ENCODE measurements around the gene USP36.
"Not testable (repeated sequence)": the region's sequence is repeated elsewhere in the genome, so short reads cannot be mapped to it uniquely, and the experiment has no call there.

Gene USP36

DNA sequence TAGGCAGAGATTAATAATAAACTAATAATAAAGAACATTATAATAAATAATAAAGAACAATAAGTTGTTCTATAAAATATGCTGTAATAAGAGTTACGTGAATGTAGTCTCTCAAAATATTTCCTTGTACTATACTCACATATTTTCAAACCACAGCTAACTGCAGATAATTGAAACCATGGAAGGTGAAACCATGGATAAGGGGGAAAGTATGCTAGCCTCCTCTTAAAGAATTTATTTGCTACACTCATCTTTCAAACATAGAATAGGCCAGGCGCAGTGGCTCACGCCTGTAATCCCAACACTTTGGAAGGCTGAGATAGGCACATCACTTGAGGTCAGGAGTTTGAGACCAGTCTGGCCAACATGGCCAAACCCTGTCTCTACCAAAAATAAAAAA lies 77.1 kb downstream of the USP36 start:
- no peak for DNase-seq

GRCh38 chr17:78761789-78762406 lies 78.7 kb downstream of the USP36 start:
- DNase-seq, result peak; percentile 25 to 53

DNA sequence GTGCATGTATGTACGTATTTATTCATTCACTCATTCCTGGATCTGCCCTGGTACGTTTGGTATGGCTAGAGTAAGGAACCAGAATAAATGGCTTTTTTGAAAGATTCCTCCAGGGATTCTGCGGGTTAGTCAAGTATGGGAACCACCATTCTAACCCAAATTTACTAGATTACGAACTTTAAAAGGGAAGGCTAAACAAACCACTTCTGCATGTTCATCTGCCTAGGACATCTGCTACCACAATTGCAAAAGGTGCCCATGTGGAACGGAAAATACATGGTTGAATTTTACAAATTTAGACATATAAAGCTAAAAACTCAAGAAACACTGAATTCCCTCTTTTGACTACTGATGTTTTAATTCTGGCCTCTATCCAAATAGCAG lies 80.7 kb downstream of the USP36 start:
- DNase-seq, result peak; percentile 32 to 69

DNA sequence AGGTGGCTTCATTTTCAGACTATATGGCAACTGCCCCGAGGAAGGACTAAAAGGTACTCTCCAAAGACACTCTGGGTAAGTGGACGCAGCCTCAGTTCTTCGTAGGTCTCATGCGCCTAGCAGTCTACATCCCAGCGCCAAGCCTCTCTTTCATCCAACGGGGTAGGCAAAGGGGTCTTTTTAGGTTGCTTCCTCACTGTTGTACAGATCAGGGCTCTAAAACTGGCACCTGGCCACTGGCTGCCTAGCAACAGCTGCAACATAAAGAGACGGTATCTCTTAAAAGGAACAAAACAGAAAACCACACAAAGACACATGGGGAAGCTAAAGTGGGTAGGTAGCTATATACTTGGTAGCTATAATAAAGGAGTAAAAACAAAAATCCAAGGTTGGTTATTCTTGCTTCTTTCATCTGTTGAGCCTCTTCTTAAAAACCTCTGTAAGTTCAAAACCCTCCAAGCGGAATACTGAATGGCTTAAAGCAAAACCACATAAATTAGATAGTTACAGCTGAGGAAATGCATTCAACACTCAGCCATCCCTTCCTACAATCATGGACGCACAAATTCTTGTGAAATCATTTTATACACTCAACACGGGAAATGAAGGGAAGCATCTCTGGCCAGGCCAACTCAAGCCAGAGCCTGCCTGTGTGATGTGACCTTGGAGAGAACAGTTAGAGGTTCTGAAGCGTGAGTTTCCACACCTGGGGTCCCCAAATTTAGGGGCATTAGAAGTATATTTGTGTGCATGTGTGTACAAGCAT lies 81.2 kb downstream of the USP36 start:
- DNase-seq, result peak; percentile 34 to 44

- DNase-seq, result no peak
These were observed 87.0 kb downstream of the USP36 start for GRCh38 chr17:78753316-78754250.

DNA sequence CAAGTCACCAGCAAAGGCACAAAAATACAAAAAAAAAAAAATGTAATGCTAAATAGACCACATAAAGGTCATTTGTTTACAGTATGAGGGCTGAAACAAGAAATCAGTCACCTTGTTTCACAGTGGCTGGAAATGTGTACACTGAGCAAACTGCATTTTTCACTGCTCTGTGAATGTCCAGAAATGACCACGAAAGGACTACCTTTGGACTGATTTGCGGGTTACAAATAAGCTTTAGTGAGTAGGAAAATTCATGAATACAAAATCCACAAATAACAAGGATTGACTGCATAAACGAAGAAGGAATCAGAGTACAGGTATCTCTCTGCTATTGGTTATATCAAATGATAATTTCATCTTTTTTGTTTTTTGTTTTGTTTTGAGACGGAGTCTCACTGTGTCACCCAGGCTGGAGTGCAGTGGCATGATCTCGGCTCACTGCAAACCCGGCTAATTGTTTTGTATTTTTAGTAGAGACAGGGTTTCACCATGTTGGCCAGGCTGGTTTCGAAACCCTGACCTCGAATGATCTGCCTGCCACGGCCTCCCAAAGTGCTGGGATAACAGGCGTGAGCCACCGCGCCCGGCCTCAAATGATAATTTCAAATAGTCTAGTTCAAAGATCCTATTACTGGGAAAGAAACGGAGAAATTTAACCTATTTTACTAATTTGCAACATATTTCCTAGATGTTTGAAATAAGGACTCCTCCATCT lies 89.0 kb downstream of the USP36 start:
- peak in 1 of 2 donors; percentile 26 for DNase-seq

GRCh38 chr17:78751000-78751399 lies 89.6 kb downstream of the USP36 start:
- DNase-seq, result not testable (repeated sequence)

DNA sequence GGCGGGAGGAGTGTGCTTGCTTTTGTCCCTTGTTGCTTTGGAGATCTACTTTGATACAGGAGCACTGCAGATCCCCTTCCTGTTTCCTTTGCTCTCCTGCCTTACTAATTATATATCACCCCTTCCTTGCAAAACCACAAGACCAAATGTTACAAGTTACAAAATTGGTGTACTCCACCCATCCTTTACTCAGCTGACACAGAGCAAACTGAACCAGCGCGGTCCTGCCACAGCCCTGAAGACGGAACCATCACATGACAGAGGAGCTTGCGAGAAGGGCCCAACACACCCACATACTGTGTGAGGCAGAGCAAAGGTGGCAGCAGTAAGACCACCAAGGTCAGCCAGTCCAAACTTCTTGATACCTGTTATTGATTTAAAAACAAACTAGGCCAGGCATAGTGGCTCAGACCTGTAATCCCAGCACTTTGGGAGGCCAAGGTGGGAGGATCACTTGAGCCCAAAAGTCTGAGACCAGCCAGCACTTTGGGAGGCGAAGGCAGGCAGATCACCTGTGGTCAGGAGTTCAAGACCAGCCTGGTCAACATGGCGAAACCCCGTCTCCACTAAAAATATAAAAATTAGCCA lies 91.8 kb downstream of the USP36 start:
- DNase-seq, result peak; percentile 89 to 95

- DNase-seq, result peak; percentile 52 to 66
These were observed 92.4 kb downstream of the USP36 start for GRCh38 chr17:78748048-78748729.

- DNase-seq, result peak; percentile 33 to 41
These were observed 93.1 kb downstream of the USP36 start for GRCh38 chr17:78747488-78747887.

DNA sequence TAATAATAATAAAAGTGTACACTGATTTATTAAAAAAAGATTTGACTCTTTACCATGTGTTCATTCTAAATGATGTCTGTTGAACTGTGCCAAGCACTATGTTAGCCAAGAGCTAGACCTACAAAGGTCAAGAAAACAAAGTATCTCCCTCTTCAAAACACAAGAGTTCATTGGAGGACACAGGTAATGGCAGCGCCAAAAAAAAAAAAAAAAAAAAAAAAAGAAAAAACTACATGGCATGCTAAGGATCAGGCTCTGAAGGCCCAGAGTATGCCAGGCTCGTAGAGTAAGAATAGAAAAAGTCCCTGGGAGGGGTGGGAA lies 93.7 kb downstream of the USP36 start:
- DNase-seq, result no peak

- peak in 1 of 2 donors; percentile 31 for DNase-seq
These were observed 94.2 kb downstream of the USP36 start for GRCh38 chr17:78746263-78746948.

Data from inflammatory macrophage treated with lipopolysaccharide for 1 hour (primary cell).